ENCODE data around the gene ZHX3.

Gene ZHX3

GRCh38 chr20:41317546-41318270 lies at the start of gene ZHX3:
Gene ZHX3, minus strand, starts transcription at chr20:41317731. Its CDS starts 112,815 bp downstream, at chr20:41204916.
- Mint-ChIP-seq H3K4me3 (peak within 1 kb of the TSS; percentile 90), H3K36me3 (no peaks in the 10 kb centered on the region), H3K27ac (peak within 1 kb of the TSS; percentile 88), H3K9me3 (no peaks in the 10 kb centered on the region), H3K4me1 (peaks cover 14% of the 10 kb centered on the region)
- DNase-seq (ENCODE audit: low spot score in 2 of 2) = peak; percentile 96 to 97
- peak; percentile 99 for ATAC-seq

- ATAC-seq (no peak), DNase-seq (ENCODE audit: low spot score in 2 of 2) (no peak)
- H3K4me1 Mint-ChIP-seq = peaks cover 7% of the 10 kb centered on the region
- no peak overlapping the region for H3K27ac Mint-ChIP-seq
- peak overlapping the region; percentile 35 for H3K4me3 Mint-ChIP-seq
- H3K9me3 Mint-ChIP-seq = no peaks in the 10 kb centered on the region
- H3K36me3 Mint-ChIP-seq = no peaks in the 10 kb centered on the region
Observed at GRCh38 chr20:41367393-41367695, 49.8 kb upstream of the ZHX3 start.

GRCh38 chr20:41366546-41367392 lies 49.2 kb upstream of the ZHX3 start, which contains the start of gene EMILIN3:
Gene EMILIN3, minus strand, starts transcription at chr20:41366818. Its CDS starts 184 bp downstream, at chr20:41366634.
- H3K36me3 Mint-ChIP-seq = no peaks in the 10 kb centered on the region
- H3K4me1 Mint-ChIP-seq = peaks cover 7% of the 10 kb centered on the region
- H3K4me3 Mint-ChIP-seq = peak within 1 kb of the TSS; percentile 35
- no peak for ATAC-seq
- no peaks in the 10 kb centered on the region for H3K9me3 Mint-ChIP-seq
- no peak for DNase-seq (ENCODE audit: low spot score in 2 of 2)
- no peak within 1 kb of the TSS for H3K27ac Mint-ChIP-seq

- DNase-seq (ENCODE audit: low spot score in 2 of 2) (no peak), ATAC-seq (no peak)
- Mint-ChIP-seq H3K9me3 (no peaks in the 10 kb centered on the region), H3K27ac (no peak overlapping the region), H3K4me3 (no peak overlapping the region), H3K4me1 (peaks cover 7% of the 10 kb centered on the region), H3K36me3 (no peaks in the 10 kb centered on the region)
Observed at GRCh38 chr20:41365777-41366545, 48.4 kb upstream of the ZHX3 start.

GRCh38 chr20:41364967-41365765 lies 47.6 kb upstream of the ZHX3 start:
- Mint-ChIP-seq H3K27ac (no peak overlapping the region), H3K9me3 (no peaks in the 10 kb centered on the region), H3K4me3 (no peak overlapping the region), H3K36me3 (no peaks in the 10 kb centered on the region), H3K4me1 (peaks cover 7% of the 10 kb centered on the region)
- no peak for ATAC-seq
- DNase-seq (ENCODE audit: low spot score in 2 of 2) = no peak

- ATAC-seq (no peak), DNase-seq (ENCODE audit: low spot score in 2 of 2) (no peak)
- Mint-ChIP-seq H3K4me3 (no peak overlapping the region), H3K4me1 (peaks cover 7% of the 10 kb centered on the region), H3K36me3 (no peaks in the 10 kb centered on the region), H3K27ac (no peak overlapping the region), H3K9me3 (no peaks in the 10 kb centered on the region)
Observed at GRCh38 chr20:41364236-41364855, 46.8 kb upstream of the ZHX3 start.

- H3K4me3 Mint-ChIP-seq = no peak overlapping the region
- ATAC-seq = no peak
- no peaks in the 10 kb centered on the region for H3K9me3 Mint-ChIP-seq
- DNase-seq (ENCODE audit: low spot score in 2 of 2) = no peak
- peaks cover 7% of the 10 kb centered on the region for H3K4me1 Mint-ChIP-seq
- H3K36me3 Mint-ChIP-seq = no peaks in the 10 kb centered on the region
- no peak overlapping the region for H3K27ac Mint-ChIP-seq
Observed at GRCh38 chr20:41363601-41364000, 46.1 kb upstream of the ZHX3 start.

GRCh38 chr20:41362748-41363140 lies 45.2 kb upstream of the ZHX3 start:
- DNase-seq (ENCODE audit: low spot score in 2 of 2) = no peak
- H3K27ac Mint-ChIP-seq = no peak overlapping the region
- peaks cover 7% of the 10 kb centered on the region for H3K4me1 Mint-ChIP-seq
- H3K4me3 Mint-ChIP-seq = no peak overlapping the region
- ATAC-seq = no peak
- no peaks in the 10 kb centered on the region for H3K36me3 Mint-ChIP-seq
- H3K9me3 Mint-ChIP-seq = no peaks in the 10 kb centered on the region

- DNase-seq (ENCODE audit: low spot score in 2 of 2) (no peak), ATAC-seq (no peak)
- Mint-ChIP-seq H3K4me1 (peaks cover under 1% of the 10 kb centered on the region), H3K9me3 (no peaks in the 10 kb centered on the region), H3K4me3 (no peak overlapping the region), H3K27ac (no peak overlapping the region), H3K36me3 (no peaks in the 10 kb centered on the region)
Observed at GRCh38 chr20:41361757-41362747, 44.5 kb upstream of the ZHX3 start.

- no peaks in the 10 kb centered on the region for H3K4me1 Mint-ChIP-seq
- no peak overlapping the region for H3K27ac Mint-ChIP-seq
- no peaks in the 10 kb centered on the region for H3K9me3 Mint-ChIP-seq
- no peak overlapping the region for H3K4me3 Mint-ChIP-seq
- no peak for ATAC-seq
- DNase-seq (ENCODE audit: low spot score in 2 of 2) = no peak
- no peaks in the 10 kb centered on the region for H3K36me3 Mint-ChIP-seq
Observed at GRCh38 chr20:41360831-41361756, 43.6 kb upstream of the ZHX3 start.

- H3K9me3 Mint-ChIP-seq = no peaks in the 10 kb centered on the region
- no peak overlapping the region for H3K4me3 Mint-ChIP-seq
- ATAC-seq (no peak), DNase-seq (ENCODE audit: low spot score in 2 of 2) (no peak)
- H3K27ac Mint-ChIP-seq = no peak overlapping the region
- H3K4me1 Mint-ChIP-seq = no peaks in the 10 kb centered on the region
- no peaks in the 10 kb centered on the region for H3K36me3 Mint-ChIP-seq
Observed at GRCh38 chr20:41359541-41360011, 42.0 kb upstream of the ZHX3 start.

- H3K9me3 Mint-ChIP-seq = no peaks in the 10 kb centered on the region
- no peak for DNase-seq (ENCODE audit: low spot score in 2 of 2)
- H3K4me3 Mint-ChIP-seq = no peak overlapping the region
- H3K27ac Mint-ChIP-seq = no peak overlapping the region
- H3K36me3 Mint-ChIP-seq = no peaks in the 10 kb centered on the region
- no peak for ATAC-seq
- no peaks in the 10 kb centered on the region for H3K4me1 Mint-ChIP-seq
Observed at GRCh38 chr20:41358717-41359116, 41.2 kb upstream of the ZHX3 start.

GRCh38 chr20:41358230-41358629 lies 40.7 kb upstream of the ZHX3 start:
- no peaks in the 10 kb centered on the region for H3K36me3 Mint-ChIP-seq
- no peak overlapping the region for H3K4me3 Mint-ChIP-seq
- no peak for DNase-seq (ENCODE audit: low spot score in 2 of 2)
- H3K9me3 Mint-ChIP-seq = no peaks in the 10 kb centered on the region
- no peak overlapping the region for H3K27ac Mint-ChIP-seq
- ATAC-seq = no peak
- no peaks in the 10 kb centered on the region for H3K4me1 Mint-ChIP-seq
